SK-MEL-5 (cell line): ENCODE results near the gene EAF1. TPM values are rescaled to one million over a fixed set of nuclear protein-coding genes. Genes with fewer than 3 reads are reported as not detected.
"Not testable (repeated sequence)": the region's sequence is repeated elsewhere in the genome, so short reads cannot be mapped to it uniquely, and the experiment has no call there.

Experiments used
- DNase-seq: peaks from one replicate; pipeline ENCODE4 v3.0.0-alpha.2; 2016; ENCODE audit warnings: low read depth, low spot score
- in situ Hi-C: cut with HindIII; loops from 2 replicates; pipeline ENCODE4 v1.10.0; 2016; ENCODE audit warnings: low sequenced_read_pairs, high pct_unique_total_duplicates, low pct_unique_long_range_greater_than_20kb
- total RNA-seq: library from RNA; depleted of rRNA; stranded (reverse); fragments of >200 nt; shearing (Covaris generic); gene quantifications from 2 replicates; pipeline ENCODE4 v1.2.3, GENCODE V29; 2014

The EAF1 gene
- total RNA-seq, 1 experiment from 2014 or later = 30.5 TPM

GRCh38 chr3:15462451-15462850 lies 35.1 kb downstream of the EAF1 start:
- DNase-seq = no peak
- in situ Hi-C loops = no loop called here

GRCh38 chr3:15465876-15466585 lies 38.6 kb downstream of the EAF1 start:
- in situ Hi-C loops = no loop called here
- no peak for DNase-seq

- no peak for DNase-seq
- in situ Hi-C loops = no loop called here
Measured at GRCh38 chr3:15467227-15468181, 40.1 kb downstream of the EAF1 start.

GRCh38 chr3:15470261-15470660 lies 42.9 kb downstream of the EAF1 start:
- DNase-seq = peak; percentile 11
- in situ Hi-C loops = no loop called here

- in situ Hi-C loops = no loop called here
- DNase-seq = no peak
Measured at GRCh38 chr3:15470849-15471248, 43.5 kb downstream of the EAF1 start.

- in situ Hi-C loops = no loop called here
Measured at GRCh38 chr3:15471861-15472260, 44.5 kb downstream of the EAF1 start.

GRCh38 chr3:15475161-15475560 lies 47.8 kb downstream of the EAF1 start:
- in situ Hi-C loops = no loop called here

More at GRCh38 chr3:15471861-15472260, 44.5 kb downstream of the EAF1 start:
- no peak for DNase-seq

GRCh38 chr3:15476378-15476777 lies 49.0 kb downstream of the EAF1 start:
- no peak for DNase-seq
- in situ Hi-C loops = no loop called here

More at GRCh38 chr3:15475161-15475560, 47.8 kb downstream of the EAF1 start:
- no peak for DNase-seq

GRCh38 chr3:15477951-15478639 lies 50.7 kb downstream of the EAF1 start:
- in situ Hi-C loops = no loop called here
- DNase-seq = no peak

- in situ Hi-C loops = no loop called here
- DNase-seq = no peak
Measured at GRCh38 chr3:15478640-15478979, 51.2 kb downstream of the EAF1 start.

- DNase-seq = no peak
- in situ Hi-C loops = no loop called here
Measured at GRCh38 chr3:15479400-15480224, 52.2 kb downstream of the EAF1 start.

- DNase-seq, in situ Hi-C loops: not testable (repeated sequence)
Measured at GRCh38 chr3:15484551-15484950, 57.2 kb downstream of the EAF1 start.

GRCh38 chr3:15486020-15486419 lies 58.6 kb downstream of the EAF1 start:
- DNase-seq = no peak
- in situ Hi-C loops = no loop called here

GRCh38 chr3:15486979-15487378 lies 59.6 kb downstream of the EAF1 start:
- DNase-seq = no peak
- in situ Hi-C loops = no loop called here

GRCh38 chr3:15488002-15488401 lies 60.6 kb downstream of the EAF1 start:
- in situ Hi-C loops = no loop called here
- DNase-seq = no peak

- DNase-seq = no peak
Measured at GRCh38 chr3:15490158-15490557, 62.8 kb downstream of the EAF1 start.

GRCh38 chr3:15491143-15491542 lies 63.7 kb downstream of the EAF1 start:
- in situ Hi-C loops = no loop called here
- DNase-seq = no peak

More at GRCh38 chr3:15490158-15490557, 62.8 kb downstream of the EAF1 start:
- in situ Hi-C loops = no loop called here
